Sigmoid colon (tissue), 7 donors: ENCODE data around the gene TTYH1. TPM values are rescaled to one million over a fixed set of nuclear protein-coding genes. Genes with fewer than 3 reads are reported as not detected.

Source experiments
- DNase-seq: peaks from one replicate; pipeline ENCODE4 v3.0.0-alpha.2; 2019
- H3K27ac ChIP-seq, 4 donors: fragments of 200-600 bp; sonication (generic); one replicate each; pipeline ENCODE4 v1.5.1; 2016 to 2019; ENCODE audit warnings: mild to moderate bottlenecking in 1 of 4
- H3K27me3 ChIP-seq, 3 donors: fragments of 200-600 bp; sonication (generic); one replicate each; pipeline ENCODE4 v1.5.1; 2019; ENCODE audit warnings: mild to moderate bottlenecking in 1 of 3
- H3K36me3 ChIP-seq, 4 donors: fragments of 200-600 bp; sonication (generic); one replicate each; pipeline ENCODE4 v1.5.1; 2016 to 2019
- H3K4me1 ChIP-seq, 4 donors: fragments of 200-600 bp; sonication (generic); one replicate each; pipeline ENCODE4 v1.5.1; 2017 to 2019
- H3K4me3 ChIP-seq, 4 donors: fragments of 200-600 bp; sonication (generic); one replicate each; pipeline ENCODE4 v1.5.1; 2017 to 2019; ENCODE audit warnings: mild to moderate bottlenecking in 2 of 4, moderate library complexity in 1 of 4
- H3K9me3 ChIP-seq, 4 donors: fragments of 200-600 bp in 3 of 4; sonication (generic) in 3 of 4; one replicate each; pipeline versions ENCODE4 v1.5.1 to v1.6.1; 2013 to 2019
- EP300 ChIP-seq, 4 donors: sonication (generic); formaldehyde crosslinking; IDR thresholded peaks; one replicate each; pipeline ENCODE4 v1.6.1; 2017; ENCODE audit warnings: antibody characterized with exemption in 4 of 4
- POLR2A ChIP-seq, 2 donors: fragments of 450-650 bp; IDR thresholded peaks; one replicate each; pipeline ENCODE4 v1.6.1; 2016; ENCODE audit warnings: antibody characterized with exemption in 2 of 2, mild to moderate bottlenecking in 2 of 2, moderate library complexity in 2 of 2
- POLR2AphosphoS5 ChIP-seq, 4 donors: sonication (generic); formaldehyde crosslinking; IDR thresholded peaks; one replicate each; pipeline ENCODE4 v1.6.1; 2017; ENCODE audit warnings: antibody characterized with exemption in 4 of 4
- WGBS, 2 donors: extraction: QIAGEN DNeasy Blood & Tissue Kit; methylation state at CpG; one replicate each; pipeline ENCODE4 v1.1.7; 2013; 5-methylcytosine and 5-hydroxymethylcytosine counted together
- intact Hi-C: fragments of 100-400 bp; cut with DNase I; formaldehyde crosslinking; loops from one replicate; pipeline ENCODE4 v1.15.1; 2023
- polyA plus RNA-seq, 3 donors: library from polyadenylated mRNA; stranded (reverse); fragments of 200-250 nt; gene quantifications; one replicate each; pipeline ENCODE4 v1.2.3, GENCODE V29; 2013
- total RNA-seq, 4 donors: library from RNA; depleted of rRNA; stranded (reverse); fragments of >200 nt; gene quantifications; one replicate each; pipeline ENCODE4 v1.1.0, GENCODE V29; 2016
- TF ChIP-seq, protein P1 (sequence below), 4 experiments: fragments of 450-650 bp in 3 of 4; fragments of 200-600 bp in 1 of 4; IDR thresholded peaks; one replicate each; pipeline ENCODE4 v1.5.1; 2016 to 2019; ENCODE audit warnings: antibody characterized with exemption in 4 of 4, mild to moderate bottlenecking in 3 of 4, moderate library complexity in 2 of 4
- donor health status: healthy with polysubstance abuse.
- donor health status: Bipolar disorder and iron deficiency.
- donor health status: healthy.

TTYH1 gene
- total and polyA plus RNA-seq, 7 donors, result 0.23 to 5.4 (median 2.5) TPM

DNA sequence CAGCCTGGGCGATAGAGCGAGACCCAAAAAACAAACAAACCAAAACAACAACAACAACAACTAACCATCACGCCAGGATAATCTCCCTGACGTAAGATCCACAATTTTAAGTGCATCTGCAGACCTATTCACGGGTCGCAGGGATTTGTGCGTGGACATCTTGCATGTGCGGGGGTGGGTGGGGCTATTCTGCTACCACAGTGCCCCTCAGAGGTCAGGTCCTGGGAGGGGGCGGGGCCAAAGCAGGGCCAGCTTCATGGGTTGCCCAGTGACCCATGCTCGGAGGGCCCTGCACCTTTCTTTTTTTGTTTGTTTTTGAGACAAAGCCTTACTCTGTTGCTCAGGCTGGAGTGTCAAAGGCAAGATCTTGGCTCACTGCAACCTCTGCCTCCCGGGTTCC, 60.4 kb downstream of the TTYH1 start:
- Histone ChIP-seq H3K27ac (no peak overlapping the region), H3K27me3 (peaks cover 10 to 56% (median 12%) of the 10 kb centered on the region in 3 donors), H3K36me3 (no peaks in the 10 kb centered on the region), H3K4me3 (no peak overlapping the region), H3K9me3 (no peaks in the 10 kb centered on the region), H3K4me1 (peaks cover 0 to 9% (median 7%) of the 10 kb centered on the region in 4 donors)
- TF ChIP-seq, protein P1, sequence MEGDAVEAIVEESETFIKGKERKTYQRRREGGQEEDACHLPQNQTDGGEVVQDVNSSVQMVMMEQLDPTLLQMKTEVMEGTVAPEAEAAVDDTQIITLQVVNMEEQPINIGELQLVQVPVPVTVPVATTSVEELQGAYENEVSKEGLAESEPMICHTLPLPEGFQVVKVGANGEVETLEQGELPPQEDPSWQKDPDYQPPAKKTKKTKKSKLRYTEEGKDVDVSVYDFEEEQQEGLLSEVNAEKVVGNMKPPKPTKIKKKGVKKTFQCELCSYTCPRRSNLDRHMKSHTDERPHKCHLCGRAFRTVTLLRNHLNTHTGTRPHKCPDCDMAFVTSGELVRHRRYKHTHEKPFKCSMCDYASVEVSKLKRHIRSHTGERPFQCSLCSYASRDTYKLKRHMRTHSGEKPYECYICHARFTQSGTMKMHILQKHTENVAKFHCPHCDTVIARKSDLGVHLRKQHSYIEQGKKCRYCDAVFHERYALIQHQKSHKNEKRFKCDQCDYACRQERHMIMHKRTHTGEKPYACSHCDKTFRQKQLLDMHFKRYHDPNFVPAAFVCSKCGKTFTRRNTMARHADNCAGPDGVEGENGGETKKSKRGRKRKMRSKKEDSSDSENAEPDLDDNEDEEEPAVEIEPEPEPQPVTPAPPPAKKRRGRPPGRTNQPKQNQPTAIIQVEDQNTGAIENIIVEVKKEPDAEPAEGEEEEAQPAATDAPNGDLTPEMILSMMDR (IDR thresholded peaks at IDR 0.05), result no peak
- no peak for TF ChIP-seq POLR2A (IDR thresholded peaks at IDR 0.05)
- no peak for TF ChIP-seq POLR2AphosphoS5 (IDR thresholded peaks at IDR 0.05)
- TF ChIP-seq EP300 (IDR thresholded peaks at IDR 0.05), result no peak
- intact Hi-C loops, result no loop called here
- 83 to 88% methylated on average over 11 of the region's 11 CpGs for WGBS, 2 donors
- no peak for DNase-seq

GRCh38 chr19:54477650-54478049, 62.4 kb downstream of the TTYH1 start:
- peaks cover 0 to 52% (median 4%) of the 10 kb centered on the region in 3 donors for H3K27me3 ChIP-seq
- 56 to 74% methylated on average over 3 of the region's 3 CpGs for WGBS, 2 donors
- peaks cover 0 to 5% (median 0%) of the 10 kb centered on the region in 4 donors for H3K4me1 ChIP-seq
- no peak overlapping the region for H3K27ac ChIP-seq
- H3K4me3 ChIP-seq, result no peak overlapping the region
- TF ChIP-seq POLR2AphosphoS5 (IDR thresholded peaks at IDR 0.05) (no peak), POLR2A (IDR thresholded peaks at IDR 0.05) (no peak), EP300 (IDR thresholded peaks at IDR 0.05) (no peak)
- TF ChIP-seq, protein P1 (IDR thresholded peaks at IDR 0.05), result no peak
- H3K9me3 ChIP-seq, result no peaks in the 10 kb centered on the region
- intact Hi-C loops, result no loop called here
- no peak for DNase-seq
- no peaks in the 10 kb centered on the region for H3K36me3 ChIP-seq

GRCh38 chr19:54478677-54479266, 63.5 kb downstream of the TTYH1 start:
- no peak for DNase-seq
- peaks cover 0 to 42% (median 2%) of the 10 kb centered on the region in 3 donors for H3K27me3 ChIP-seq
- no peak overlapping the region for H3K4me3 ChIP-seq
- 20 to 22% methylated on average over 10 of the region's 10 CpGs for WGBS, 2 donors
- no peak overlapping the region for H3K27ac ChIP-seq
- intact Hi-C loops, result no loop called here
- H3K9me3 ChIP-seq, result no peaks in the 10 kb centered on the region
- no peak for TF ChIP-seq POLR2AphosphoS5 (IDR thresholded peaks at IDR 0.05)
- TF ChIP-seq, protein P1 (IDR thresholded peaks at IDR 0.05), result peak in 3 of 4 experiments; percentile 25 to 35 (median 27)
- H3K4me1 ChIP-seq, result peaks cover 0 to 2% (median 0%) of the 10 kb centered on the region in 4 donors
- H3K36me3 ChIP-seq, result no peaks in the 10 kb centered on the region

DNA sequence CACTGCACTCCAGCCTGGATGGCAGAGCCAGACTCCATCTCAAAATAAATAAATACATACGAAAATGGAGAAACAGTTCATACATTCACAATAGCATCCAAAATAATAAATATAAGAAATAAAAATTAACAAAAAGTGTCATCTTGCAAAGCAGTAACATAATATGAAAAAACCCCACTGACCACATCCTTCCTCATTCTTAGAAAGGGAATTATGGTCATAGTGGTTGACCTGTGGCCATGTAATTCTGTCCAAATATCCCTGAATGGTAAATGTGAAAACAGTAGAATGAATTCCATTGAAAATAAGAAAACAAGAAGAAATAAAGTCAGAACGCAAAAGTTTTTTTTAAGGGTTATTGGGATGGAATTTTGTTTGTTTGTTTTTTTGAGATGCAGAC, 64.8 kb downstream of the TTYH1 start:
- H3K9me3 ChIP-seq, result no peaks in the 10 kb centered on the region
- no peak overlapping the region for H3K4me3 ChIP-seq
- TF ChIP-seq POLR2AphosphoS5 (IDR thresholded peaks at IDR 0.05), result no peak
- TF ChIP-seq EP300 (IDR thresholded peaks at IDR 0.05), result no peak
- no peak for TF ChIP-seq POLR2A (IDR thresholded peaks at IDR 0.05)
- intact Hi-C loops, result loop anchor here (10.0 kb wide), 1 partner anchor 195 kb away; no protein-coding TSS in a partner anchor
- H3K27me3 ChIP-seq, result peaks cover 0 to 35% (median 0%) of the 10 kb centered on the region in 3 donors
- H3K27ac ChIP-seq, result no peak overlapping the region
- no peak for DNase-seq
- no peaks in the 10 kb centered on the region for H3K36me3 ChIP-seq
- WGBS, 2 donors, result 62 to 68% methylated on average over 2 of the region's 2 CpGs
- no peaks in the 10 kb centered on the region for H3K4me1 ChIP-seq

- H3K9me3 ChIP-seq, result no peaks in the 10 kb centered on the region
- TF ChIP-seq EP300 (IDR thresholded peaks at IDR 0.05), result no peak
- TF ChIP-seq, protein P1 (IDR thresholded peaks at IDR 0.05), result peak in 3 of 4 experiments; percentile 26 to 49 (median 36)
- TF ChIP-seq POLR2AphosphoS5 (IDR thresholded peaks at IDR 0.05), result no peak
- TF ChIP-seq POLR2A (IDR thresholded peaks at IDR 0.05), result no peak
- DNase-seq, result no peak
- 10 to 12% methylated on average over 16 of the region's 16 CpGs for WGBS, 2 donors
- peaks cover 0 to 33% (median 0%) of the 10 kb centered on the region in 3 donors for H3K27me3 ChIP-seq
- H3K4me1 ChIP-seq, result no peaks in the 10 kb centered on the region
- H3K36me3 ChIP-seq, result no peaks in the 10 kb centered on the region
- intact Hi-C loops, result loop anchor here (10.0 kb wide), 1 partner anchor 193 kb away; no protein-coding TSS in a partner anchor
- no peak overlapping the region for H3K4me3 ChIP-seq
- H3K27ac ChIP-seq, result no peak overlapping the region
These were observed 66.2 kb downstream of the TTYH1 start for GRCh38 chr19:54481326-54481930.
